ENCODE data around the gene MOB3B.

MOB3B gene

DNA sequence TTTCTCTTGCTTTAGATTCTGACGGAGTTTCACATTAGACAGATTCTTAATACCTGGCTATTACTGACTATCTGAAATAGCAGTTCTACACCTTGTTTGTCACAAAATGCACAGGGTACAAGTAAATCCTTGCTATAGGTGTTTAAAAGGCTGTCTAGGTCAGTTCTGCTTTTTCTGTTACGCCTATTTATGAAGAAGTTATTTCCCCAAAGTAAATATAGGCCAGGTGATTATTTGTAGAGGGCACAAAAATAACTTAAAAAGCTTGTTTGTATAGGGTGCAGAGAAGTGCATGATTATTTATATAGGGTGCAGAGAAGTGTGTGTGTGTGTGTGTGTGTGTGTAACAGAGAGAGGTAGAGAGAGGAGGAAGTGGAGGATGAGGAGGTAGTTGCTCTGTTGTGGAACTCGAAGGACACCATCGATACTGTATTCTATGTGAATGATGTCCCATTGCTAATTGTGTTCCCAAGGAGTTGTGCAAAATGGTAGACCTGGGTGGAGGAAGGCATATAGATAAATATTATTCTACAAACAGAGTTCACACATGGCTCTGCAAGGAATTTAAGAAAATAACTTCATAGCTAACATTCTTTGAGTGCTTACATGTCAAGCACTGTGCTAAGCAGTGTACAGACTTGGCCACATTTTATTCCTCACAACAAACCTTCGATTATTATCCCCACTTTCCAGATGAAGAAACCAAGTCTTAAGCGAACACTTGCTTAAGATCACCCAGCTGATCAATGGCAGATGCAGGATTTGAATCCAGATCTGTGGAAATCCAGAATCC is 136.4 kb downstream of the MOB3B start:
- FAIRE-seq (peak; percentile 63), DNase-seq (ENCODE audit: low spot score) (no peak)

DNA sequence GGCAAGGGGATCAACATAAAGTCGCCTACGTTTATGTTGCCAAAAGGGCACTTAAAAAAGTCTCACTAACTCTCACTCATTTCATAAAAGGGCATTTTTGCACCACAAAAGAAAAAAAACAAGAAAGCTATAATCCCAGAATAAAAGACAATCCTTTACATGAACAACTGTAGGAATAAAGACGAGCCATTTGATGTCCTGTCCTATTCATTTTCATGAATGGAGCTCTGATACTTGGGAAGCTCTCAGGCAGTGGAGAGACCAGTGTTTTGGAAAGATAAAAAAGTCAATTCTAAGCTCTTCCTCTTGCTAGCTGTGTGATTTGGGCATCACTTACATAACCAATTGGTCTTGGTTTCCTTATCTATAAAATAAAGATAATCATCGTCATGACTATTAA is 137.2 kb downstream of the MOB3B start:
- no peak for DNase-seq (ENCODE audit: low spot score)
- no peak for FAIRE-seq

GRCh38 chr9:27391040-27391895 is 138.3 kb downstream of the MOB3B start:
- FAIRE-seq (peak; percentile 62), DNase-seq (ENCODE audit: low spot score) (no peak)

- no peak for DNase-seq (ENCODE audit: low spot score)
- FAIRE-seq = no peak
Measured at GRCh38 chr9:27388150-27388549, 141.5 kb downstream of the MOB3B start.

DNA sequence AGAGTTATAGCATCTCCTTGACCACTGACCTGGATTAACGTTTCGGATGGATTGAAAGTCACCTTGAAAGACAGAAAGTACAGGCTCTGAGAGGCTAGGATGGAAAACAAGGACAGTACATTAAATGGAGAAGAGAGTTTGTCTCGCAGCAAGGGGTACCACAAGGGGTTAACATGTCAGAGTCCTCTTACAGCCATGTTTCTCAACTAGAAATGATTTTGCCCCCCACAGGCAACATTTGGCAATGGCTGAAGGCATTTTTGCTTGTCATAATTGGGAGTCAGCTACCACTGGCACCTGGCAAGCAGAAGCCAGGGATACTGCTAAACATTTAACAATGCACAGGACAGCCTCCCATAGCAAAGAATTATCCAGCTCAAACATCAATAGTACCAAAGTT is 141.9 kb downstream of the MOB3B start:
- DNase-seq (ENCODE audit: low spot score) (no peak), FAIRE-seq (no peak)

DNA sequence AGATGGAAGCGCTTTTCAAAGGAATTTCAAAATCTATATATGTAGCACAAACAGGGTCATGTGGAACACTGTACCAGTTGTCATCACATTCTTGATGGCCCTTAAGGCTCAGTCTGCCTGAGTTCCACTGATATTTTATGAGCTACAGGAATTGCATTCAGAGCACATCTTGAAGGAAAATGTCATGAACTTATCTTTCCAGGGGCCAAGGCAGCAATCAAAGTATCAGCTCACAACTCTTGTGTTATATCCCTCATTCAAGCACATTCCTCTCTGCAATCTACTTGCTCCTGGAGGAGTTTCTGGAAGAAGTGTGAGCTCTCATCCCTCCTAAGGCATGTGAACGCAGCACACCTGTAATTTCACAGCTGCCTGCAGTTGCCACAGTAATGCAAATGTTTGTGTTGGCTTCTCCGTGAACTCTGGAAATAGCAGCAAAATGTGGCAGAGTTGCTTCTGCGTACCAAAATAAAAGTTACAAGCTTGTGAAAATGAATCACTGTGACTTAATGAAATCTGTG is 143.0 kb downstream of the MOB3B start:
- DNase-seq (ENCODE audit: low spot score) (no peak), FAIRE-seq (no peak)

GRCh38 chr9:27385606-27386322 is 143.8 kb downstream of the MOB3B start:
- DNase-seq (ENCODE audit: low spot score) (no peak), FAIRE-seq (peak; percentile 9)

GRCh38 chr9:27384262-27385014 is 145.2 kb downstream of the MOB3B start:
- DNase-seq (ENCODE audit: low spot score) (no peak), FAIRE-seq (no peak)

- DNase-seq (ENCODE audit: low spot score) (no peak), FAIRE-seq (no peak)
Measured at GRCh38 chr9:27383524-27383923, 146.1 kb downstream of the MOB3B start.

GRCh38 chr9:27382975-27383374 is 146.6 kb downstream of the MOB3B start:
- FAIRE-seq (no peak), DNase-seq (ENCODE audit: low spot score) (no peak)

DNA sequence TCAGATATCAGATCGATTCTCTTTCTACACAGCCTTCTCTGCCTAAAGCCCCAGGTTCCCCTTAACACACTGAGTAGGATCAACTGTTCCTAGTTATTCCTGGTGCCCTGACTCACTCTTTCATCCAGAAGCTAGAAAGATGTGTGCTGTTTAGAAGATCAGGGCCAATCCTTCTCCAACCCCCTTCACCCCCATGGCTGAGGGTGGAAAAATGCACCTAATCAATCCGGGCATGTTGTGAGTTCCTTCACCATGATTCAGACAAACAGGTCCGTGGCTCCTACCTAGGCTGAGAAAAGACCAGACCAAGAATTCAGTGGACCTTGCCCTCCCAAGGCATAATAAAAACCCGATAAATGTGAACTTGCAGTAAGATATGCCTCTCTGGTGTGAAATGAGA is 147.3 kb downstream of the MOB3B start:
- DNase-seq (ENCODE audit: low spot score) (no peak), FAIRE-seq (peak; percentile 77)

DNA sequence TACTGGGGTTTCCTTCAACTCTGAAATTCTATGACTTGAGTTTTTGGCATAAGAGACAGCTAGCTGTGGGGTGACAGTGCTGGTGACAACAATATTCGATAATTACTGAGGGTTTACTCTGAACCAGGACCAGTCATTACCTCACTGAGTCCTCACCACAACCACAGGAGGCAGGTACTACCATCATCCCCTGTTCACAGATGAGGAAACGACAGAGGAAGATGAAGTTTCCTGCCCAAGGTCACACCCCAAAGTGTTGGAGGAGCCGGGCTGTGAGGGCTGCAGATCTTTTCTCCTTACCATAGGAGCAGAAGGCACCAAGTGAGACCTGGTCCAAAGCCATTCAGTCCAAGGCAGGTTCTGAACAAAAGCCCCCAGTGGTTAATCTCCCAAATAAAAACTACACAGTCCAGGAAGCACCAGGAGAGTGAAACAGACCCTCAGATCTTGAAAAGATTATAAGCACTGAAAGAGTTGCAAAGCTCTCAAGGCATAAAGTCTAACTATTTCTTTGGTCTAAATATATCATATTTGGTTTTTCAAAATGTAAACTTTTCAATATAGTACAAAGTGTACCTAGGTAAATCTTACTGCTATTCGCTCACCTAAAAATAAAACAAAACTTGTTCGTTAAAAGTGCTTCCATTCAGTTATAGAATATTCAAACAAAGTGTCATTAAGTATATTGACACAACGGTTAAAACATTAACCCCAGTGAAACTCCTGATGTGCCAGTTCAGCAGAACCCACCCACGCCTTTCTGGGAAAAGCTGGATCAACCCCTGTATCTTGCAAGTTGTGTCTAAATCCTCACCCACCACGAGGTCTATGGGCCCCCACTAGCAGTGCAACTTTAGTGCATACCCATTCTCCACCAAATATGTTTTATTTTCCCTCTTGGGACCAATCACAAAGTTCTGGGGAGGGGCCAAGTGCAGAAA is 150.0 kb downstream of the MOB3B start:
- no peak for FAIRE-seq
- no peak for DNase-seq (ENCODE audit: low spot score)

- no peak for FAIRE-seq
- no peak for DNase-seq (ENCODE audit: low spot score)
Measured at GRCh38 chr9:27377811-27378456, 151.7 kb downstream of the MOB3B start.

DNA sequence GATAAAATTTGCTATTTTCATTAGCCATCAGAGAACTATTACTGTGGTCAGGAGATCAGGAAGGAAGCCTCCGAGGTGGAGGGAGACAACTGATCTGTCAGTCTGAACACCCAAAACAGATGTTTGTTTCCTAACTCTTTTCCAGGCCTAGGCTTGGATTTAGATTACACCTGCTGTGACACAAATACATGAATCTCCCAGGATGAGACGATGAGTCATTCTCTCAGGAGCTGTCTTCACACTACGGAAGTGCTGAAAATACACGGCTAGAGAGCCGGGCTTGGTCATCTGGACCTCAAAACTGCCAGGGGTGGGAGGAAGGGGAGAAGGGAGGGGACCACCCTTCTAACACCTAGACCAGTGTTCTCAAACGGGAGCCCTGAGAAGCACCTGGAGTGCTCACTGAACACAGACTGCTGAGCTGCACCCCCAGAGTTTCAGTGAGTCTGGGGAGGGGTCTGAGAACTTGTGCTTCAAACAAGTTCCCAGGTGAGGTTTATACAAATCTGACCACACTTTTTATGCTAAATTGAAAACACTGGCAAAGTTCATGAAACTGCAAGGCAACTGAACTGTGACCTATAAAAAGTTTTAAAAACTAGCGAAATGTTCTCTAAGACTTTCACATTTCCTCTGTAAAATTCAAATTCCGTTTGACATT is 152.3 kb downstream of the MOB3B start:
- peak; percentile 62 for FAIRE-seq
- DNase-seq (ENCODE audit: low spot score) = peak; percentile 65

DNA sequence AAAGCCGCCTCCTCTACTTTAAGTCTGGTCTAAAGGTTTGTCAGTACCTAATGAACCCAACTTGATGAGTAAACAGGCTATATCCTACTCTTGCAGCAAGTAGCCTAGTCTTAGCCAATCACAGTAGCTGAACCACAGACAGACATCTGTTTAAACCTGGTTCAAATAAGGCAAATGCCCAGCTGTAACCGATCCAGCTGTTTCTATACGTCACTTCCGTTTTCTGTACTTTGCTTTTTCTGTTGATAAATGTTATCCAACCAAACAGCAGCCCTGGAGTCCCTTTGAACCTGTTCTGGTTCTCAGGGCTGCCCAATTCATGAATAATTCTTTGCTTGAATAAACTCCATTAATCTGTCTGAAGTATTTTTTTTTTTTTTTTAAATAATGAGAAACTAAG is 155.8 kb downstream of the MOB3B start:
- no peak for FAIRE-seq
- no peak for DNase-seq (ENCODE audit: low spot score)

- no peak for FAIRE-seq
- no peak for DNase-seq (ENCODE audit: low spot score)
Measured at GRCh38 chr9:27372615-27373014, 157.0 kb downstream of the MOB3B start.

- FAIRE-seq (peak; percentile 93), DNase-seq (ENCODE audit: low spot score) (peak; percentile 80)
Measured at GRCh38 chr9:27371382-27371781, 158.2 kb downstream of the MOB3B start.

GRCh38 chr9:27369591-27369990 is 160.0 kb downstream of the MOB3B start:
- no peak for FAIRE-seq
- DNase-seq (ENCODE audit: low spot score) = no peak
